AG08396 (cell line): ENCODE data around the gene UBC.

ENCODE experiments used
- DNase-seq: peaks from one replicate; pipeline ENCODE4 v3.0.0; 2012; ENCODE audit warnings: low spot score, mixed read lengths

Gene UBC

GRCh38 chr12:124864326-124864752, 50.1 kb downstream of the UBC start:
- no peak for DNase-seq

DNA sequence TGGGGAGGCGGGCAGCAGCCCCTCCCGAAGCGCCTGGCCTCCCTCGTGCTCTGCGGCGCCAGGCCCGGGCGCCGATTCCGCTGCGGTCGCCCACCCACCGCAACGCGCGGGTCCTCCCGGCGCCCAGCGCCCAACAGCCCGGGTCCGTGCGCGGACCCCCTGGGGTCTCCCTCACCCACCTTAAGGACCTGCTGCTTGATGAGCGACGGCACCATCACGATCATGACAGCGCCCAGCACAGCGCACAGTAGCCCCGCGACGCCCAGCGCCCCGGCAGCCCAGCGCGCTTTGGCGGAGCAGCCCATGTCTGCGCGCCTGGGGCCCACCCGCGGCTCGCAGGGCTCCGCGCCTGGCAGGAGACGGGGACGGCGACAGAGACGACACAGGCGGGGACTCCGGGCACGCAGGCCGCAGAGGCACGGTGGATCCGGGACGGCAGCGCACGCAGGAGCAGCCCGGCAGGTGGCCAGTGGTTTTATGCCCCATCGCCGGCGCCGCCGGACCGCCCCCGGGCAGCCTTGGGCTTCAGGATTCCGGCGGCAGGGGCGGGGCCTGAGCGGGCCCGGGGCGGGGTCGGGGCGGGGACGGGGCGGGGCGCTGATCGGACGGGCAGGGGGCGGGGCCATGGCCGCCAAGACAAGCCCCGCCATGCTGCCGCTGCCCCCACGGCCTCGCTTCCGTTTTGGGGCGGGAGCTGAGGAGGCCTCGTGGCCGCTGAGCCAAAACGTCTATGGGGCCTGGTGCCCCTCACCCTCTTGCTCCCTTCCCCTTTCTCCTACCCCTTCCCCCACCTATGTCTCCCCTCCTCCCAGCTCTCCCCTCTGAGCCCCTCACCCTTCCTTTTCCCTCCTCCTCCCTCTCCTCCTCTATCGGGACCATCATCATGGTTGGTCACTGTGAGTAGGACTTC, 50.8 kb downstream of the UBC start, which contains the start of gene SCARB1:
Gene SCARB1, minus strand, starts transcription at position 449 of the 910 bp plus-strand sequence. Its CDS starts 144 bp downstream, at position 305.
- peak; percentile 99 for DNase-seq

DNA sequence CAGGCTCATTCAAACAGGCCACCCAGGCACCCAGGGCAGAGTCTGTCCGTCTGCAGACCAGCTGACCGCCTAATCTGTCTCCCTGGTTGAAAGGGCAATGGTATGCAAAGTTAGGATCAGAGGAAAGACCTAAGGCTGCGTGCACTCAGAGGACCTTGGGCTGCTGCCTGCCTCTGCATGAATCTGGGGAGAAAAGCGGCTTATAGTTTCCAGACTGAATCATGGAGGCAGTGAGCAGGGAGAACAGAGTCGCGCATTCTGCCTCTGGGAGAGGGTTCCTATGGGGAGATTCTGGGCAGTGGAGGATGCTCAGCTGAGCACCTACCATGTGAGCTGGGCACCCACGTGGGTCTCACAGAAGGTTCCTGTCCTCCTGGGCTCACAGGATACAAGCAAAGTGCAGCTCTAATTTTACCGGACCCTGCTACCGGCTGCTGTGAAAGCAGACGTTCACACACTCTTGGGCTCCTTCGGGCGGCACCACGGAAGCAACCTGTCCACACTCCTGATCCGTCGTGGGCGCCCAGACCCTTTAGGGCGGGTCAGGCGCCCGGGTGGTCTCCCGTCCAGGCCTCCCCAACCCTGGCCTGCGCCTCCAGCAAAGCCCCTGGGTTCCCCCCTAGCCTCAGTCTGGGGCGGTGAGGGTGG, 51.6 kb downstream of the UBC start:
- peak; percentile 34 for DNase-seq

- DNase-seq = no peak
Measured at GRCh38 chr12:124861898-124862676, 52.4 kb downstream of the UBC start.
